A549 (cell line): Measurements from ENCODE around the gene PDE6C. TPM values are rescaled to one million over a fixed set of nuclear protein-coding genes. Genes with fewer than 3 reads are reported as not detected.

Experiments used
- ATAC-seq, 2 experiments: fragments of 200-7000 bp in 1 of 2; fragments of >200 bp in 1 of 2; cut with Nextera tagmentation in 1 of 2; cut with Tn5 transposase in 1 of 2; 3 replicates each; pipeline versions ENCODE4 v1.8.0 to v1.9.1; 2018 to 2020; ENCODE audit warnings: mild to moderate bottlenecking in 1 of 2, moderate library complexity in 1 of 2
- CTCF ChIA-PET: fragments of 300-600 bp; sonication (Branson Sonifier 250); formaldehyde crosslinking; extraction: SDS; loops from one replicate; lab custom pipeline; 2021; ENCODE audit warnings: antibody characterized with exemption, inconsistent platforms; lab: Yijun Ruan, JAX
- POLR2A ChIA-PET: fragments of 350-600 bp; formaldehyde crosslinking; extraction: SDS; loops from one replicate; lab custom pipeline; 2021; ENCODE audit warnings: antibody characterized with exemption, inconsistent platforms; lab: Yijun Ruan, JAX
- DNase-seq, 2 experiments: peaks; one replicate each; pipeline versions ENCODE4 v3.0.0 to v3.0.0-alpha.2; 2011 to 2016; ENCODE audit warnings: low read depth in 1 of 2, low spot score in 1 of 2
- FAIRE-seq: peaks from 2 replicates; lab custom pipeline; 2011; peaks lifted over from hg19 to GRCh38; lab: Jason Lieb, UNC
- H3K27ac ChIP-seq, 2 experiments: fragments of >200 bp; sonication (Bioruptor Twin); formaldehyde crosslinking; 3 replicates each; pipeline ENCODE4 v1.5.1; 2016 to 2017
- H3K4me1 ChIP-seq: fragments of >200 bp; sonication (Bioruptor Twin); formaldehyde crosslinking; 3 replicates; pipeline ENCODE4 v1.6.1; 2016
- H3K4me2 ChIP-seq: fragments of >200 bp; sonication (Bioruptor Twin); formaldehyde crosslinking; 3 replicates; pipeline ENCODE4 v1.6.1; 2016
- H3K4me3 ChIP-seq: fragments of >200 bp; sonication (Bioruptor Twin); formaldehyde crosslinking; 3 replicates; pipeline ENCODE4 v1.5.1; 2016
- H3K9me3 ChIP-seq: fragments of >200 bp; sonication (Bioruptor Twin); formaldehyde crosslinking; 3 replicates; pipeline ENCODE4 v1.6.1; 2016
- BHLHE40 ChIP-seq: IDR thresholded peaks from 2 replicates; pipeline ENCODE4 v1.6.1; 2012; ENCODE audit warnings: low read depth, low read length, inconsistent platforms
- CHD2 ChIP-seq: fragments of 150-350 bp; IDR thresholded peaks from 2 replicates; pipeline ENCODE4 v1.6.1; 2014; ENCODE audit warnings: low read length; ENCODE audit not compliant: partially characterized antibody
- CHD4 ChIP-seq: fragments of 200-600 bp; sonication (generic); IDR thresholded peaks from 2 replicates; pipeline ENCODE4 v1.6.1; 2016; ENCODE audit warnings: antibody characterized with exemption, mild to moderate bottlenecking, borderline replicate concordance
- CTCF ChIP-seq: fragments of >200 bp; sonication (Bioruptor Twin); formaldehyde crosslinking; IDR thresholded peaks from 3 replicates; pipeline ENCODE4 v1.5.1; 2016
- EHF ChIP-seq: fragments of 250-450 bp; sonication (Bioruptor Pico); IDR thresholded peaks from 2 replicates; pipeline ENCODE4 v1.5.0; 2020; ENCODE audit warnings: mild to moderate bottlenecking
- EHMT2 ChIP-seq: fragments of 200-600 bp; sonication (generic); IDR thresholded peaks from 2 replicates; pipeline ENCODE4 v1.6.1; 2016; ENCODE audit warnings: antibody characterized with exemption, low read depth, mild to moderate bottlenecking, moderate library complexity
- ESRRA ChIP-seq: fragments of 150-350 bp; IDR thresholded peaks from 2 replicates; pipeline ENCODE4 v1.6.1; 2014; ENCODE audit warnings: mild to moderate bottlenecking, low read length, borderline replicate concordance
- FOXS1 ChIP-seq: fragments of 250-450 bp; sonication (Bioruptor Pico); IDR thresholded peaks from 2 replicates; pipeline ENCODE4 v1.5.0; 2020; ENCODE audit warnings: mild to moderate bottlenecking, moderate library complexity
- HDAC2 ChIP-seq: fragments of 200-600 bp; sonication (generic); IDR thresholded peaks from 2 replicates; pipeline ENCODE4 v1.6.1; 2016
- HEYL ChIP-seq: fragments of 250-450 bp; sonication (Bioruptor Pico); IDR thresholded peaks from 2 replicates; pipeline ENCODE4 v1.8.0; 2021; ENCODE audit warnings: mild to moderate bottlenecking, moderate library complexity
- HOXA7 ChIP-seq: fragments of 250-450 bp; sonication (Bioruptor Pico); IDR thresholded peaks from 2 replicates; pipeline ENCODE4 v1.5.0; 2020; ENCODE audit warnings: mild to moderate bottlenecking, moderate library complexity
- JUNB ChIP-seq: fragments of >200 bp; sonication (Bioruptor Twin); formaldehyde crosslinking; IDR thresholded peaks from 2 replicates; pipeline ENCODE4 v1.6.1; 2016
- MYC ChIP-seq: IDR thresholded peaks from 2 replicates; pipeline ENCODE4 v1.6.1; 2012; ENCODE audit warnings: mild to moderate bottlenecking, inconsistent platforms, low read length, improper control_type of control experiment, borderline replicate concordance
- NFE2L2 ChIP-seq: fragments of 150-350 bp; conservative IDR thresholded peaks from 2 replicates; pipeline ENCODE4 v1.6.1; 2014; ENCODE audit warnings: low read length
- PBX3 ChIP-seq: IDR thresholded peaks from 2 replicates; pipeline ENCODE4 v1.6.1; 2012
- PHF8 ChIP-seq: fragments of 200-600 bp; sonication (generic); IDR thresholded peaks from 2 replicates; pipeline ENCODE4 v1.6.1; 2016; ENCODE audit warnings: low read depth, mild to moderate bottlenecking, antibody characterized with exemption, moderate library complexity, borderline replicate concordance
- POLR2A ChIP-seq: IDR thresholded peaks from 2 replicates; pipeline ENCODE4 v1.6.1; 2012; ENCODE audit warnings: mild to moderate bottlenecking, low read length
- RAD21 ChIP-seq, 2 experiments: fragments of >200 bp in 1 of 2; sonication (Bioruptor Twin) in 1 of 2; formaldehyde crosslinking in 1 of 2; IDR thresholded peaks in 1 of 2; conservative IDR thresholded peaks in 1 of 2; 2 replicates in 1 of 2; 3 replicates in 1 of 2; pipeline ENCODE4 v1.6.1; 2012 to 2018; ENCODE audit warnings: inconsistent platforms in 1 of 2
- RCOR1 ChIP-seq: fragments of 150-350 bp; IDR thresholded peaks from 2 replicates; pipeline ENCODE4 v1.6.1; 2014; ENCODE audit warnings: antibody characterized with exemption, low read length, low read depth
- RFX5 ChIP-seq: fragments of 450-650 bp; IDR thresholded peaks from 2 replicates; pipeline ENCODE4 v1.7.1; 2014; ENCODE audit warnings: antibody characterized with exemption, mild to moderate bottlenecking, moderate library complexity
- RNF2 ChIP-seq: fragments of 200-600 bp; sonication (generic); IDR thresholded peaks from 2 replicates; pipeline ENCODE4 v1.6.1; 2016; ENCODE audit warnings: low read depth, mild to moderate bottlenecking, antibody characterized with exemption, moderate library complexity, borderline replicate concordance
- USF2 ChIP-seq: fragments of 450-650 bp; IDR thresholded peaks from 2 replicates; pipeline ENCODE4 v1.6.1; 2014; ENCODE audit warnings: antibody characterized with exemption
- ZFP36 ChIP-seq: fragments of 450-650 bp; IDR thresholded peaks from 2 replicates; pipeline ENCODE4 v1.6.1; 2014; ENCODE audit warnings: borderline replicate concordance; ENCODE audit not compliant: partially characterized antibody
- WGBS: methylation state at CpG from one replicate; pipeline ENCODE4 v1.1.6; 2017; ENCODE audit errors: missing lambda C conversion rate; 5-methylcytosine and 5-hydroxymethylcytosine counted together
- polyA plus RNA-seq, 4 experiments: library from polyadenylated mRNA; depleted of rRNA in 3 of 4; stranded (reverse); fragments of >200 nt; fragmentation: RNase III in 1 of 4; extraction: RNeasy Plus Mini Kit Qiagen cat#74134 plus additional on column Dnase treatment in 1 of 4; gene quantifications; 2 replicates in 3 of 4; 3 replicates in 1 of 4; pipeline ENCODE4 v1.2.3, GENCODE V29; 2011 to 2017
- TF ChIP-seq, protein P1 (sequence below): fragments of 150-350 bp; IDR thresholded peaks from 2 replicates; pipeline ENCODE4 v1.6.1; 2014; ENCODE audit warnings: low read depth, mild to moderate bottlenecking, low read length

PDE6C gene
- polyA plus RNA-seq, 2 of the 4 experiments (the other 2 are of a cell fraction), result not detected

DNA sequence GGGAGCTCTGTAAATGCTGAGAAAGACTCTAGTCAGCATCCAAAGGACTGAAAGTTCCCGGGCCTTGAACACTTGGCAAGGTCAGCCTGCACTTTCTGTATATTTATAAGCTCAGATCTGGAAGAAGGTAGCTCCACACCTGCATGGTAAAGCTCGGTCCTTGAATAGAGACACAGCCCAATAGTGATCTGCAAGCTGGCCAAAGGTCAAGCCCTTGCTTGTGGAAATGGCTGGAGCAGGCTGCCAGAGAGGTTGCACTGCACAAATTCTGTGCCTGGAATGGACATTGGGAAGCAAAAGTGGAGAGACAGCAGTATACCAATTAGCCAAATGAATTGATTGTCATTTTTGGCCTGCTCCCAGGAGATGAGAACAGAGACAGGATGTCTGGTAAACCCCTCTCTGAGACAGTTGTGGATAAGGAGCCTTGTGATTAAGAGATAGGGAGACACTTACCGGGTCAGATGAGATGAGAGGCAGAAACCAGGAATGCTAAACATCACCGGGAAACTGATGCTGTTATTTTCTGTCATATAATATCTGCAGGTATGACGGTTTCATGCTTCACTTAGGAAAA lies 98.1 kb downstream of the PDE6C start (continued):
- TF ChIP-seq MYC (no peak), JUNB (no peak), PBX3 (no peak)
- TF ChIP-seq, protein P1, sequence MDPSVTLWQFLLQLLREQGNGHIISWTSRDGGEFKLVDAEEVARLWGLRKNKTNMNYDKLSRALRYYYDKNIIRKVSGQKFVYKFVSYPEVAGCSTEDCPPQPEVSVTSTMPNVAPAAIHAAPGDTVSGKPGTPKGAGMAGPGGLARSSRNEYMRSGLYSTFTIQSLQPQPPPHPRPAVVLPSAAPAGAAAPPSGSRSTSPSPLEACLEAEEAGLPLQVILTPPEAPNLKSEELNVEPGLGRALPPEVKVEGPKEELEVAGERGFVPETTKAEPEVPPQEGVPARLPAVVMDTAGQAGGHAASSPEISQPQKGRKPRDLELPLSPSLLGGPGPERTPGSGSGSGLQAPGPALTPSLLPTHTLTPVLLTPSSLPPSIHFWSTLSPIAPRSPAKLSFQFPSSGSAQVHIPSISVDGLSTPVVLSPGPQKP, result no peak
- TF ChIP-seq, all 56 proteins: peak for 0

GRCh38 chr10:93711891-93712290 lies 99.6 kb downstream of the PDE6C start:
- FAIRE-seq (no peak), DNase-seq (no peak)
- peaks cover 6% of the 10 kb centered on the region; the same call in 1 of the 3 replicates for H3K4me1 ChIP-seq
- WGBS, result 74% methylated on average over 3 of the region's 3 CpGs
- H3K27ac ChIP-seq, result no peak overlapping the region
- CTCF ChIA-PET, result interaction anchor here (1.1 kb wide), 1 partner anchor 732 kb away, joined by 4 read pairs; no protein-coding TSS in a partner anchor
- no peaks in the 10 kb centered on the region for H3K9me3 ChIP-seq
- TF ChIP-seq USF2, result no peak
- TF ChIP-seq JUNB, result no peak
- TF ChIP-seq BHLHE40, result no peak
- TF ChIP-seq CHD2, result no peak
- no peak for TF ChIP-seq HOXA7
- TF ChIP-seq HEYL (CRISPR knock-in tag), result no peak
- TF ChIP-seq RNF2, result no peak
- TF ChIP-seq, all 56 proteins: peak for 0
- no peak overlapping the region for H3K4me2 ChIP-seq
- no peak for ATAC-seq
- POLR2A ChIA-PET, result no interaction called here
- H3K4me3 ChIP-seq, result no peak overlapping the region

GRCh38 chr10:93712593-93712992 lies 100.3 kb downstream of the PDE6C start:
- no peak for ATAC-seq
- no peak overlapping the region for H3K27ac ChIP-seq
- TF ChIP-seq EHMT2, result no peak
- TF ChIP-seq PHF8, result no peak
- TF ChIP-seq RNF2, result no peak
- TF ChIP-seq RFX5, result no peak
- no peak for TF ChIP-seq NFE2L2
- no peak for TF ChIP-seq HDAC2
- no peak for TF ChIP-seq RAD21 (conservative IDR thresholded peaks at IDR 0.05 in 1 of 2, IDR thresholded peaks at IDR 0.05 in 1 of 2)
- no peak for TF ChIP-seq RCOR1
- no peak for TF ChIP-seq CHD4
- no peak for TF ChIP-seq ESRRA
- TF ChIP-seq EHF (CRISPR knock-in tag), result no peak
- TF ChIP-seq ZFP36, result no peak
- no peak for TF ChIP-seq FOXS1
- no peak for TF ChIP-seq BHLHE40
- no peak for TF ChIP-seq CTCF
- TF ChIP-seq POLR2A, result no peak
- TF ChIP-seq, all 56 proteins: peak for 0
- Histone ChIP-seq H3K4me3 (no peak overlapping the region), H3K4me2 (no peak overlapping the region), H3K4me1 (peaks cover 9% of the 10 kb centered on the region; the same call in 1 of the 3 replicates), H3K9me3 (no peaks in the 10 kb centered on the region)
- WGBS, result 20% methylated on average over 2 of the region's 2 CpGs
- no peak for FAIRE-seq
- CTCF ChIA-PET, result interaction anchor here (0.6 kb wide), 1 partner anchor 14 kb away, joined by 3 read pairs; no protein-coding TSS in a partner anchor
- POLR2A ChIA-PET, result no interaction called here
- no peak for DNase-seq
